ENCODE measurements around the gene FAM181A.

FAM181A gene

DNA sequence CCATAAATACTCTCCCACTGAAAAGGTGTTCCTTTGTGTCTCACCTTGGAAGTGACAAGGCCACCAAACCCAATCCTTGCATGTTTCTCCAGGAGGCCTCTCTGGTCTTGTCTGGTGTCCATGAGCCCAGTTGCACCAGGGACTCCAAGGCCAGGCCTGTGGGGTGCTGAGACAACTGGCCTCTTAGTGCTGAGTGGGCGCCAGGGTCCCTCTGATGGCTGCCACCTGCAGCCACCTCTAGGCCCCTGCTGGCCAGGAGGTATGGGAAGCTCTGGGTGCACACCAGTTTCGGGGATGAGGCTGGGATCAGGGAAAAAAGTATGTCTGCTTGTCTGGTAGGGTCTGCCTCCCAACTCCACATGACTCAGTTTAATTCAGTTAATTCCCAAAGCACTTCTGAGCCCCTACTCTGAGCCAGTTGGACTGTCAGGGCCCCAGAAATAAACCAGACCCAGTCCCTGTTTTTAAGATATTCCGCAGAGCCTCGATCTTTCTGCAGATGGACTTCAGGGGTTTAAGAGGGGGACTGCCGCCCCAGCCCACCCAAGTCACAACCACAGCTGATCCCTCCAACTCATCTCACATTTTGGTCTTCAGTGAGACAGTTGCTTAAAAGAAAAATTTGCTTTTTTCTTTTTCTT is 15.0 kb upstream of the FAM181A start:
- no peak for TF ChIP-seq GABPA (IDR thresholded peaks at IDR 0.05; ENCODE audit: low read depth)
- TF ChIP-seq, protein P1, sequence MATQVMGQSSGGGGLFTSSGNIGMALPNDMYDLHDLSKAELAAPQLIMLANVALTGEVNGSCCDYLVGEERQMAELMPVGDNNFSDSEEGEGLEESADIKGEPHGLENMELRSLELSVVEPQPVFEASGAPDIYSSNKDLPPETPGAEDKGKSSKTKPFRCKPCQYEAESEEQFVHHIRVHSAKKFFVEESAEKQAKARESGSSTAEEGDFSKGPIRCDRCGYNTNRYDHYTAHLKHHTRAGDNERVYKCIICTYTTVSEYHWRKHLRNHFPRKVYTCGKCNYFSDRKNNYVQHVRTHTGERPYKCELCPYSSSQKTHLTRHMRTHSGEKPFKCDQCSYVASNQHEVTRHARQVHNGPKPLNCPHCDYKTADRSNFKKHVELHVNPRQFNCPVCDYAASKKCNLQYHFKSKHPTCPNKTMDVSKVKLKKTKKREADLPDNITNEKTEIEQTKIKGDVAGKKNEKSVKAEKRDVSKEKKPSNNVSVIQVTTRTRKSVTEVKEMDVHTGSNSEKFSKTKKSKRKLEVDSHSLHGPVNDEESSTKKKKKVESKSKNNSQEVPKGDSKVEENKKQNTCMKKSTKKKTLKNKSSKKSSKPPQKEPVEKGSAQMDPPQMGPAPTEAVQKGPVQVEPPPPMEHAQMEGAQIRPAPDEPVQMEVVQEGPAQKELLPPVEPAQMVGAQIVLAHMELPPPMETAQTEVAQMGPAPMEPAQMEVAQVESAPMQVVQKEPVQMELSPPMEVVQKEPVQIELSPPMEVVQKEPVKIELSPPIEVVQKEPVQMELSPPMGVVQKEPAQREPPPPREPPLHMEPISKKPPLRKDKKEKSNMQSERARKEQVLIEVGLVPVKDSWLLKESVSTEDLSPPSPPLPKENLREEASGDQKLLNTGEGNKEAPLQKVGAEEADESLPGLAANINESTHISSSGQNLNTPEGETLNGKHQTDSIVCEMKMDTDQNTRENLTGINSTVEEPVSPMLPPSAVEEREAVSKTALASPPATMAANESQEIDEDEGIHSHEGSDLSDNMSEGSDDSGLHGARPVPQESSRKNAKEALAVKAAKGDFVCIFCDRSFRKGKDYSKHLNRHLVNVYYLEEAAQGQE (IDR thresholded peaks at IDR 0.05; ENCODE audit: insufficient replicate concordance, low read depth), result no peak
- TF ChIP-seq, protein P2, sequence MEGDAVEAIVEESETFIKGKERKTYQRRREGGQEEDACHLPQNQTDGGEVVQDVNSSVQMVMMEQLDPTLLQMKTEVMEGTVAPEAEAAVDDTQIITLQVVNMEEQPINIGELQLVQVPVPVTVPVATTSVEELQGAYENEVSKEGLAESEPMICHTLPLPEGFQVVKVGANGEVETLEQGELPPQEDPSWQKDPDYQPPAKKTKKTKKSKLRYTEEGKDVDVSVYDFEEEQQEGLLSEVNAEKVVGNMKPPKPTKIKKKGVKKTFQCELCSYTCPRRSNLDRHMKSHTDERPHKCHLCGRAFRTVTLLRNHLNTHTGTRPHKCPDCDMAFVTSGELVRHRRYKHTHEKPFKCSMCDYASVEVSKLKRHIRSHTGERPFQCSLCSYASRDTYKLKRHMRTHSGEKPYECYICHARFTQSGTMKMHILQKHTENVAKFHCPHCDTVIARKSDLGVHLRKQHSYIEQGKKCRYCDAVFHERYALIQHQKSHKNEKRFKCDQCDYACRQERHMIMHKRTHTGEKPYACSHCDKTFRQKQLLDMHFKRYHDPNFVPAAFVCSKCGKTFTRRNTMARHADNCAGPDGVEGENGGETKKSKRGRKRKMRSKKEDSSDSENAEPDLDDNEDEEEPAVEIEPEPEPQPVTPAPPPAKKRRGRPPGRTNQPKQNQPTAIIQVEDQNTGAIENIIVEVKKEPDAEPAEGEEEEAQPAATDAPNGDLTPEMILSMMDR (IDR thresholded peaks at IDR 0.05; ENCODE audit: insufficient read depth, low read length), result no peak
- TF ChIP-seq SPI1 (IDR thresholded peaks at IDR 0.05; ENCODE audit: borderline replicate concordance, low read depth), result no peak
- TF ChIP-seq POLR2AphosphoS5 (IDR thresholded peaks at IDR 0.05; ENCODE audit: low read depth), result no peak
- DNase-seq (ENCODE audit: low read depth in 1 of 2, low spot score in 1 of 2), result no peak
- Histone ChIP-seq H3K27ac (replicated peaks) (no peak overlapping the region), H3K4me3 (replicated peaks; ENCODE audit: insufficient read depth, low read length) (no peak overlapping the region), H3K27me3 (ENCODE audit: insufficient read depth, poor library complexity, severe bottlenecking) (no peaks in the 10 kb centered on the region)

DNA sequence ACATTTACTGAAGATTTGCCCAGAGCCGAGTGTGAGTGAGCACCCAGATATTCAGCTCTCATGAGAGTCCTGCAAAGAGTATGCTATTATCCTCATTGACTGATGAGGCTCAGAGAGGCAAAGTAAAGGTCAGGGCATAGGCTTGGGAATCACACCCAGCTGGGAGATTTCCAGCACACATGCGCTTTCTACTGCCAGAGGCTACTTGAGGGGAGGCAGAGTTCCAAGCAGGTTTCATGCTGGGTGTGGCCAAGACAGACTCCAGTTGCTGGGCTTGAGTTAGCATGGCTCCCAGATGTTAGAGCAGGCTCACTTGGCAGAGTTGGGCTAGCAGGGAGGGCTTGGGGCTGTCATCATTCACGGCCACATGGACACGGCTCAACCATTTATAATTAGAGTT is 14.4 kb upstream of the FAM181A start:
- DNase-seq (ENCODE audit: low read depth in 1 of 2, low spot score in 1 of 2), result no peak
- TF ChIP-seq SPI1 (IDR thresholded peaks at IDR 0.05; ENCODE audit: borderline replicate concordance, low read depth) (no peak), GABPA (IDR thresholded peaks at IDR 0.05; ENCODE audit: low read depth) (no peak), POLR2AphosphoS5 (IDR thresholded peaks at IDR 0.05; ENCODE audit: low read depth) (no peak)
- TF ChIP-seq, protein P1 (IDR thresholded peaks at IDR 0.05; ENCODE audit: insufficient replicate concordance, low read depth), result no peak
- TF ChIP-seq, protein P2 (IDR thresholded peaks at IDR 0.05; ENCODE audit: insufficient read depth, low read length), result no peak
- no peak overlapping the region for H3K27ac ChIP-seq (replicated peaks)
- no peaks in the 10 kb centered on the region for H3K27me3 ChIP-seq (ENCODE audit: insufficient read depth, poor library complexity, severe bottlenecking)
- H3K4me3 ChIP-seq (replicated peaks; ENCODE audit: insufficient read depth, low read length), result no peak overlapping the region

DNA sequence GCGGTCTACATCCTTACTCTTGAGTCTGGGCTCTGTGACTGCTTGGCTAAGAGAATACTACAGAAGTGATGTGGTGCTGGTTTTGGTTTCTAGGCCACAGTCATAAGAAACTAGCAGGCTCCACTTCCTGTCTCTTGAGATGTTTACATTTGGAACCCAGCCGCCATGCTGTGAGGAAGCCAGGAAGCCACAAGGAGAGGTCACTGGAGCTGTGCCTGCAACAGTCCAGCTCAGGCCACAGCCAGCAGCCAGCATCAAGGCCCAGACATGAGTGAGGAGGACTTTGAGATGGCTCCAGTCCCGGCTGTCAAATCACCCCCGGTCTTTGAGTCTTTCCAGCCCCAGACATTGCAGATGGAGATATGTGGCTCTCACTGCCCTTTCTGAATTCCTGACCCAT is 12.9 kb upstream of the FAM181A start:
- H3K27ac ChIP-seq (replicated peaks), result no peak overlapping the region
- H3K27me3 ChIP-seq (ENCODE audit: insufficient read depth, poor library complexity, severe bottlenecking), result no peaks in the 10 kb centered on the region
- TF ChIP-seq, protein P2 (IDR thresholded peaks at IDR 0.05; ENCODE audit: insufficient read depth, low read length), result no peak
- TF ChIP-seq SPI1 (IDR thresholded peaks at IDR 0.05; ENCODE audit: borderline replicate concordance, low read depth) (no peak), POLR2AphosphoS5 (IDR thresholded peaks at IDR 0.05; ENCODE audit: low read depth) (no peak)
- TF ChIP-seq, protein P1 (IDR thresholded peaks at IDR 0.05; ENCODE audit: insufficient replicate concordance, low read depth), result no peak
- no peak for DNase-seq (ENCODE audit: low read depth in 1 of 2, low spot score in 1 of 2)
- no peak overlapping the region for H3K4me3 ChIP-seq (replicated peaks; ENCODE audit: insufficient read depth, low read length)
